NCI-H748 (cell line): ENCODE measurements around the gene SYNGR1.
"Not testable (repeated sequence)": the region's sequence is repeated elsewhere in the genome, so short reads cannot be mapped to it uniquely, and the experiment has no call there.

Experiments used
- DNase-seq: peaks from one replicate; lab custom pipeline; 2025; ENCODE audit not compliant: unreplicated experiment; lab: John Stamatoyannopoulos, UW

Gene SYNGR1

DNA sequence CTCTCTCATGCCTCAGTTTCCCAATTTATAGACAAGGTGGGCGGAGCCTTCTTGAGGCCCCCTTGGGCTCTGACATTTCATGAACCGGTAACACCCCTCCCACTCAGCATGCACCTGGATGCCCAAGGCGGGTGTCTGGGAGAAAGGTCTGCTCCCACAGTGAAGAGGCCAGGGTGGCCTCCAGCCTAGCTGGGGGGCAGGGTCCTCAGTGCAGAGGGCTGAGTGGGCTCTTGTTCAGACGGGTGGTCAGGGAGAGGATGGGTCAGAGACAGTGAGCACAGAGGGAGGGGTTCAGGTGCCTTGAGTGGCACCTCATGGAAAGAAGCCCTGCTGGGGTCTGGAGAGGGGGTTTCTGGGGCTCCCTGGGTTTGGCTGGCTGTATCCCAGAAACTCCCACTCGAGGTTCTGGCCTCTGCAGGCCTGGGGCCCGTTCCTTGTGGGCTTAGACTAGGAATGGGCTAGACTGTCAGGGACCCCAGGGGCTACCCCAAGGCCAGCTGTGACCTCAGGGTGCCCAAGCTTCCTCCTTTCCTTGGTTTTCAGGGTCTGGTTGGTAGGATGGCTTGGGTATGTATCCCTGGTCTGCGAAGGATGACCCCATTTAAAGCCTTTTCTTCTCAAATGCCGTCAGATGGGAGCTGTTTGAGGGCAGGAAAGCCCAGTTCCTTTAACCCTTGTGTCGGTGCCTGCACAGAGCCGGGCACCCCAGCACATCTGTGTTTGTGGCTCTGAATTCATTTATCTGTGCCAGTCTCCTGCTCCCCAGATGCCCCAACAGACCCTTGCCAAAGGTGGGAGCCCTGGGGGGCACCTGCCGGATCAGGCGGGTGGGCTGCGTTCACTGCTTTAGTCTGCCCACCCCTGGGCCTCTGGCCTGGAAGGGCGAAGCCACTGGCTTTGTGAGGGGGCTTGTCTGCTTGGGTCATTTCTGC lies 1.2 kb downstream of the SYNGR1 start:
- no peak for DNase-seq

DNA sequence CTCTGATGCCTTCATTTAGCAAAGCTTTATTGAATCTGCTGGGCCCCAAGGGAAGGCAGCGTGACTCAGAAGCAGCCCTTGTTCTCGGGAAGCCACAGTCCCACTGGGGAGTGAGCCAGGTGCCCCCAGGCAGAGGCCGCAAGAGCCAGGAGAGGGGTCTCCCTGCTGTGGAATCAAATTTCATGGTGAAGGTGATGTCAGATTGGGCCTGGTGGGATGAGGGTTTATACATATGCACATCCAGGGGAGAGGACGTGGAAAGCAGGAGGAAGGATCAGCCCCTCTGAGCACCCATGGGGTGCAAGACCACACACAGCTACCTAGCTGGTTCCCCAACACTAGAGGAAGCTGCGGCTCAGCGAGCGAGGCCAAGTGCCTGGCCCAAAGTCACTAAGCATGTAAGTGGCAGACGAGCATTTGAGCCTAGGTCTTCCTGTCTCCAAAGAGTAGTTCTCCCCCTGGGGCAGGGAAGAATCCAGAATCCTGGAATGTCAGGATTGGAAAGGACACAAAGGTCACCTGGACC lies 2.0 kb downstream of the SYNGR1 start:
- no peak for DNase-seq

DNA sequence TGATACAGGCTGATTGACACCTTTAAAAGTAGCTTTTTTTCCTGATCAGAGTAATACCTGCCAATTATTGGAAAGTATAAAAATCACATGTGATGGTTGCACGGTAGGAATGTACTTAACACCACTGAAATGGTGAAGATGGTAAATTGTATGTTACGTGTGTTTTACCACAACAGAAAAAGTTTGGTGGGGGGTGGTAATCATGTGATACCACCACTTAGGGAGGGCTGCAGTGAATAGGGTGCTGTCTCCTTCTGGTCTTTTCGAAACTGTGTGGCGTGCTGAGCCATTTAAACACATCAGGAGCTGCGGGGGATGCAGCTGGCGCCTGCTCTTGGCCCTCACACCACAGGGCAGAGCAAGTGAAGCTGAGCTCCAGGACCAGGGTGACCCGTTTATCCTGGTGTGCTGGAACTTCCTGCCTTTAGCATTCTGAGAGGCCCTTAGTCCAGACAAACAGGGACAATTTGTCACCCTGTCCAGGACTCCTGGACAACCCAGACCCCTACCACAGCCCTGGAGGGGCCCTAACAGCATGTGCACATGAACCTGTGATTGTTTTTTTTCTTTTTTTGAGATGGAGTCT lies 2.6 kb downstream of the SYNGR1 start:
- no peak for DNase-seq

DNA sequence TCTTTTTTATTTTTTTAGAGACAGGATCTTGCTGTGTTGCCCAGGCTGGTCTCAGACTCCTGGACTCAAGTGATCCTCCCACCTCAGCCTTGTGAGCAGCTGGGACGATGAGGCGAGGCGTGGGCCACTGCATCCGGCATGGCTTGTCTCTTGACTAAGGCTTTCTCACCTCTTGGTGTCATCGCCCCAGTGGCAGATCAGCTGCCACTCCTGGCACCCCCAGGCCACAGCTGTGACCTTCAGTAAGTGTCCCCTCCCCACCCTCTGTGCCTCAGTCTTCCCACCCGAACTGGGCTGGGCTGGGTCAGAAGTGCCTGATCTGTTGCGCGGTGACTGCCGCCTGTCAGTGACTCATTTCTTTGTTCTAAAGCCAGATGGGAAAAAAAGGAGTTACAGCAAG lies 3.6 kb downstream of the SYNGR1 start:
- DNase-seq, result no peak

DNA sequence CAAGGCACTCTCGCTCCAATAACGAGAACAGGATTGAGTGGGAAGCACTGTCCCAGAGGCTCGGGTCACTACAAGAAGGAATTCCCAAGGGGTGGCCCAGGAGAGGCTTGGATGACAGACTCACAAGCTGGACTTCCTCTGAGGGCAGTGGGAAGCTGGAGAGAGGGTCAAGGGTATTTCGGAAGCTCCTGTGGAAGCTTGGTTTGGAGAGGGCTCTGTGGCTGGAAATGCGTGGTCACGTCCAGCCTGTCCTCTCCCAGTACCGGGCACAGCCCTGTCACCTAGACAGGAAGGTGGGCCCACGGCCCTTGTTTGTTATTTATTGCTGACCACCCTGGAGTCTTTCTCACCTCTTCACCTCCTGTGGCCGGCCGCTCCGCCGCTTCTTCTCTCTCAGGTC lies 5.3 kb downstream of the SYNGR1 start:
- DNase-seq, result no peak

DNA sequence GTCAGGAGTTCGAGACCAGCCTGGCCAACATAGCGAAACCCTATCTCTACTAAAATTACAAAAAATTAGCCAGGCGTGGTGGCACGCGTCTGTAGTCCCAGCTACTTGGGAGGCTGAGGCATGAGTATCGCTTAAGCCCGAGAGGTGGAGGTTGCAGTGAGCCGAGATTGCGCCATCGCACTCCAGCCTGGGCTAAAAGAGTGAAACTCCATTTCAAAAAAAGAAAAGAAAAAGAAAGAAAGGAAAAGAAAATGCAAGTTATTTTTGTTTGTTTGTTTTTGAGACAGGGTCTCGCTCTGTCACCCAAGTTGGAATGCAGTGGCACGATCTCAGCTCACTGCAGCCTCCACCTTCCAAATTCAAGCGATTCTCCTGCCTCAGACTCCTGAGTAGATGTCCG lies 6.0 kb downstream of the SYNGR1 start:
- not testable (repeated sequence) for DNase-seq

DNA sequence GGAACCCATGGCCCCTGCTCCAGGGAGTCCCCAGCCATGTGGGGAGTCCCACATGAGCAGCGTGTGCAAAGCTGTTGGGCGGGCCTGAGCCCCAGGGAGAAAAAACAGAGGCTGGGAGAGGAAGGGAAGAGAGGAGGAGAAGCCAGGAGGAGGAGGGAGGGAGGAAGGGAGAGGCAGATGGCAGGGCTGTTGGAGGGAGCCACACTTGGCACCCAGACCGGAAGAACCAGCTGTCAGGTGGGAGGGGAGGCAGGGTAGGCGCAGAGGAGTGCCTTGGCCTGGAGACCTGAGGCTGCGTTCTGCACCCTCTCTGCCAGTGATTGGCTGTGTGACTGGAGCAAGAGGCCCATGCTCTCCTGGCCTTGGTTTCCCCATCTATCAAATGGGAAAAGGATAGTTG lies 6.7 kb downstream of the SYNGR1 start:
- DNase-seq, result no peak

DNA sequence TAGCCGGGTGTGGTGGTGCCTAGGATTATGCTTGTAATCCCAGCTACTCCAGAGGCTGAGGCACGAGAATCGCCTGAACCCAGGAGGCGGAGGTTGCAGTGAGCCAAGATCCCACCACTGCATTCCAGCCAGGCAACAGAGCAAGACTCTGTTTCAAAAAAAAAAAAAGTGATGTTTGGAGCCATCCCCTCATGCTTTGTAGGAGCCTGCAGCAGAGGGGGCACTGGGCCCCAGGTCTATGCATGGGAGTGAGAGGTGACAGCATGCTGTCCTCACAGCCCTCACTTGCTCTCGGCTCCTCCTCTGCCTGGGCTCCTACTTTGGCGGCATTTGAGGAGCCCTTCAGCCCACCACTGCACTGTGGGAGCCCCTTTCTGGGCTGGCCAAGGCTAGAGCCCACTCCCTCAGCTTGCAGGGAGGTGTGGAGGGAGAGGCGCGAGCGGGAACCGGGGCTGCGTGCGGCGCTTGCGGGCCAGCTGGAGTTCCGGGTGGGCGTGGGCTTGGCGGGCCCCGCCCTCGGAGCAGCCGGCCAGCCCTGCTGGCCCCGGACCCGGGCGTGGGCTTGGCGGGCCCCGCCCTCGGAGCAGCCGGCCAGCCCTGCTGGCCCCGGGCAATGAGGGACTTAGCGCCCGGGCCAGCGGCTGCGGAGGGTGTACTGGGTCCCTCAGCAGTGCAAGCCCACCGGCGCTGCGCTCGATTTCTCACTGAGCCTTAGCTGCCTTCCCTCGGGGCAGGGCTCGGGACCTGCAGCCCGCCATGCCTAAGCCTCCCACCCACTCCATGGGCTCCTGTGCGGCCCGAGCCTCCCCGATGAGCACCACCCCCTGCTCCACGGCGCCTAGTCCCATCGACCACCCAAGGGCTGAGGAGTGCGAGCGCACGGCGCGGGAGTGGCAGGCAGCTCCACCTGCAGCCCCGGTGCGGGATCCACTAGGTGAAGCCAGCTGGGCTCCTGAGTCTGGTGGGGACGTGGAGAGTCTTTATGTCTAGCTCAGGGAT lies 7.6 kb downstream of the SYNGR1 start:
- DNase-seq, result not testable (repeated sequence)

DNA sequence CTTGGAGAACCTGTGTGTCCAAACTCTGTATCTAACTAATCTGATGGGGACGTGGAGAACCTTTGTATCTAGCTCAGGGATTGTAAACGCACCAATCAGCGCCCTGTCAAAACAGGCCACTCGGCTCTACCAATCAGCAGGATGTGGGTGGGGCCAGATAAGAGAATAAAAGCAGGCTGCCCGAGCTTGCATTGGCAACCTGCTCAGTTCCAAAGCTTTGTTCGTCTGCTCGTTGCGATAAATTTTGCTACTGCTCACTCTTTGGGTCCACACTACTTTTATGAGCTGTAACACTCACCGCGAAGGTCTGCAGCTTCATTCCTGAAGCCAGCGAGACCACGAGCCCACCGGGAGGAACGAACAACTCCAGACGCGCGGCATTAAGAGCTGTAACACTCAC lies 8.4 kb downstream of the SYNGR1 start:
- not testable (repeated sequence) for DNase-seq

DNA sequence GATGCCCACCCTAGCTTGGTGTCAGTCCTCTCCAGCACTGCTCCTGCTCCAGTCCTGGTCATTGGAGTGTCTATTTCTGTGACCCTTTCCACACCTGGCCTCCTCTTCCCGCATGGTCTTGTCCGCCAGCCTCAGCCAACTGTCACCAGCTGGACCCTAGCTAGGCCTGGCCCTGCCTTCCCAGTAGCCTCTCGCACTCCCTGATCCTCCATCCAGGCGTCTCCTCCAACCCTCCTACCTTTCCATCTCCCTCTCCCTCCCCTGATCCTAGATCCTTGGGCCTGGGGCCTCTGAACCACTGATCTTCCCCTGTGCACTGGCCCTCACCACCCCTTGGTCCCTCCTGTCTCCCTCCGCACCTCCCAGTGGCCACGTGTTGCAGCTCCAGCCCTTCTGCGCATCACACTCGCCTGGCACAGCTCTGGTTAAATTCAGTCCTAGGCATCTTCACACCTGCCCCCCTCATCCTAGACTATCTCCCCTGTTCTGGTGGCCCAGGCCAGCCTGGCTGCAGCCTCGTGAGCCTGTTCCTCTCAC lies 9.9 kb downstream of the SYNGR1 start:
- DNase-seq, result no peak

DNA sequence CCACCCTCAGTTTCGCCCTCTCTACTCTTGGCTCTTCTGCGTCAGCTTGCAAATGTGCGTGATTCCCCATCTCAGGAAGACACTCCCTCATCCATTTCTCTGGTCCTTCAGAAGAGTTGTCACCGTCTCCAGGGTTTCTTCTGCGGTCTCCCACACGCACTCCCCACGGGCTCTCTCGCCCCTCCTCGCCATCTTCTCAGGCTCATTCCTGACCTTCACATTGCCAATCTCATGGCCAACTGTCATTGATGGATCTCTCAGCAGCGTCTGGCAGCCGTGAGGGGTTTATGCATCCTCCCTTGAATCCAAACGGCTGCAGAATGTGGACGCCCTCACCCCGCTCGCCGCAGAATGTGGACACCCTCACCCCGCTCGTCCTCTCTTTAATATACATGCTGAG lies 10.5 kb downstream of the SYNGR1 start:
- DNase-seq, result no peak

DNA sequence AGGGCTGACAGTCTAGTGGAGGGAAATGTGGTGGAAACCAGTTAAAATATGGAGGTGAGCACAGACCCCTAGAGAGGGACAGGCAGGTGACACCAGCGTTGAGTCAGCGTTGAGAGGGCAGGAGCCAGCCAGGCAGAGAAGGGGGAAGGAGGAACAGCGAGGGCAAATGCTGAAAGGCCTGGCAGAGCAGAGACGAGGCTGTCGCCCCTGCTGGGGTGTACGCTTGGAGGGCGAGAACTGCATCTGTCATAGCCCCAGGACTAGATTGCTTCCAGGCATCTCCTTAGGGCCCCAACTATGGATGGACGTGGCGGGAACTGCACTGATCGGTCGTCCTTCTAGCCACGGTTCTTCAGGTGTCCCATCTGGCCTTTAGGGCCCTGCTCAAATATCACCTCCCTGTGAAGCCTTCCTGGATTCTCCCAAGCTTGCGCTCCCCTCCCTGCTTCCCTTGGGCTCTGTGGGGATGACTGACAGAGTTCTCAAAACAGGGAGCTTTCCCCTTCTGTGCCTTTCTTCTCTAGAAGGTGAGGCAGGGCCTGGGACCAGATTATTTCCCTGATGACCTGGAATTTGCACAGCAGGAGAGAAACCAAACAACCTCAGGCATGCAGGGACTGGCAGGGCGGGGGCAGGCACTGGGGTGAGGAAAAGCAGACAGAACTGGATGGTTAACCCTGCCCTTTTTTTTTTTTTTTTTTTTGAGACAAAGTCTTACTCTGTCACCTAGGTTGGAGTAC lies 11.1 kb downstream of the SYNGR1 start:
- no peak for DNase-seq

DNA sequence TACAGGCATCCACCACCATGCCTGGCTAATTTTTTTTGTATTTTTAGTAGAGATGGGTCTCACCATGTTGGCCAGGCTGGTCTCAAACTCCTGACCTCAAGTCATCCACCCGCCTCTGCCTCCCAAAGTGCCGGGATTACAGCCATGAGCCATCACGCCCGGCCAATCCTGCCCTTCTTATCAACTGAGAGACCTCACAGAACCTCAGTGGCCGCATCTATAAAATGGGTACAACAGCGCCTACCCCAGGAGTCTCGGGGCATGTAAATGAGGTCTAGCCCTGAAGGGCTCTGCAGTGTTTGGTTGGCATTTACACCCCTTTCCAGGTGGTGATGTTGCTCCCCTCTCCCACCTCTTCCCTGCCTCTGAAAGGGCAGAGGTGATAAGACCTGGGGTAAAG lies 11.7 kb downstream of the SYNGR1 start:
- no peak for DNase-seq

DNA sequence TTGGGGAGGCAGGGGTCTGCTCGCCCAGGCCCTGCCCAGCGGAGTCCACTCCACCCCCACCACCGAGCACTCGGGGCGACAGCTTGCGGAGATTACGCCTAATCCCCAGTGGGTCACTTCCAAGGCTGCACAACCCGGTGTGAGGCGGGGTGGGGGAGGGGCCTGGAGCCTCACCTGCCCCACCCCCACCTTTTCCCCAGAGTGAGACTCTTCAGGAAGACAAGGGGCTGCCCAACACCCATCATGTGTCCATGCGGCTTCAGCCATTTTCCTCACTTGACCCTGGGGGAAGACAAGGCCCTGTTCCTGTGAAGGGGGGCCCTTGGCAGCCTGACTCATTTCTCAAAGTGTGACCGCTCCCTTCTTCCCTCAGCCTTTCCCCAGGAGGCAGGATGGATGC lies 12.5 kb downstream of the SYNGR1 start:
- DNase-seq, result no peak

DNA sequence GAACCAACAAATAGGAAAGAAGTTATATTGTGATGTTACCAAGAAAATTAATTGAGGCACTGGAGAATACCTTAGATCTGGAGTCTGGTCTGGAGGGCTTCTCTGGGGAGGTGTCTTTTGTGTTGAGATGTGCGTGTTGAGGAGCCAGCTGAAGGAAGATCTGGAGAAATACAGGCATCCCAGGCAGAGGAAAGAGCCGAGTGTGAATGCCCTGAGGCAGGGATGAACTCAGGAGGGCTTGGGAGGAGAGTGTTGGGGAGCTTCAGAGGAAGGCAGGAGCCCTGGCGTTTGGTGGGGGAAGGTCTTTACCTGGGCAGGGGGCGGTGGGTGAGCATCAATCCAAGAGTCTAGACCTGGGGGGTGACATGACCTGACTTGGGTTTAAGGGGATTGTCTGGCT lies 13.1 kb downstream of the SYNGR1 start:
- no peak for DNase-seq

DNA sequence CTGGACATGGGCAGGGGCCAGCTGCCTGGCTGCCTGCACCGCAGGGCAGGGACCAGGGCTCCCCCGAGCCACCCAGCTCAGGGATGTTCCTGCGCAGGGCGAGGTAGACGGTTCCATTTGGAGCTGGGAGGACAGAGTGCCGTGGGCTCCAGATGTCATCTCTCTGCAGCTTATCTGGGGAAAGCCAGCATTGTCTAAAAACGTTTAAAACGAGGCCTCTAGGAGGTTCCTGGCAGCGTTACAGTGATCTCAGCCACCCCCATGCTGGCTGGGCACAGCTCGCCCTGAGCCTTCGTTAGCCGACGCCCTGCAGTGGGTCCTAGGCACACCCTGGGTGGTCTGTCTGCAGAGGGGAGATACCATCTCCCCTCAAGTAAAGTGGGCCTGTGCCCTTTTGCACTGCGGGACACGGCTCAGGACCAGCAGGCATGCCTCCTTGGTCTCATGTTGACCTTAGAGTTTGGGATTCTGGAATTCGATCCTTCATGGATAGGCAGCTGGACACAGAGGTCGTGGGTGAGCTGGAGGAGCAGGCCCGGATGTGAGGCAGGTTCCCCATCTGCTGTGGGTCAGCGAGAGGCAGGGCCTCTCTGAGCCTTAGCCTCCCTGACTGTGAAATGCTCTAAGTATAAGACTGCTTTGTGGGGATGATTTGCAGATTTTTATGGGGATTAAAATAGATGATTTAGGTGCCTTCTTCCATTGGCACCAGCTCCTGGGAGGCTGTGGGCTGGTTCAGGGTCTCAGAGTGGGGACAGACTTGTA lies 14.1 kb downstream of the SYNGR1 start:
- no peak for DNase-seq

DNA sequence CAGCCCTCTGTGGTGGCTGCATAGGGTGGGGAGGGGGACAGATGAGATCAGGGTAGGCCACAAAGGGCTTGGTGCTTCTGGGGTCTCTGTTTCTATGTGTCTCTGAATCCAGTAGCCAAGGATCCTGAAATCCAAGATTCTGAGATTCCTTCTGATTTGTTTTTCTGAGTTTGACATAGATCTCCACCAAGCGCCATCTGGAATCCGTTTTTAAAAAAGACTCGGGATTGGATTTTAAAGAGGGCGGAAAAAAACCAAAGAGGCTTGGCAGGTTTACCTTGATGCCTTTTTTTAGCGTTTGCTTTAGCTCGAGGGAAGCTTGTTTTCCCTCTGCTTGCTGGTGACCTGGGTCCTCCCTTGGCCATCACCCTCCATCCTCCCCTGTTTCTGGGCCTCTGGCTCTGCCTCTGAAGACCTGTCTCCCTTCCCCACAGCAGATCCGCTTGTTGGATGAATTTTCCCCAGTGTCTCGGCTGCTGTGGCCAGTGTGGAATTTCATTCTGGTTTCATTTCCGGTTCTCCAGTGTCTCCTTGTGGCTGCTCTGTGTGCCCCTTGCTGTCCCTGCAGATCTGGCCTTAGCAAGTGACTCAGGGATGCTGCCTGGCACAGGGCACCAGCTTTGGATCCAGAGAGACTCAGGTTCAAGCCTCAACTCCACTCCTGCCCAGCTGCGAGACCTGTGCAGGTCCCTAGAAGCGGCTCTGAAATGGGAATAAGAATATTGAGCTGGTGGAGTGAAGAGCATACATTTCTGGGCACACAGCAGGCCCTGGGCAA lies 15.1 kb downstream of the SYNGR1 start:
- DNase-seq, result no peak

DNA sequence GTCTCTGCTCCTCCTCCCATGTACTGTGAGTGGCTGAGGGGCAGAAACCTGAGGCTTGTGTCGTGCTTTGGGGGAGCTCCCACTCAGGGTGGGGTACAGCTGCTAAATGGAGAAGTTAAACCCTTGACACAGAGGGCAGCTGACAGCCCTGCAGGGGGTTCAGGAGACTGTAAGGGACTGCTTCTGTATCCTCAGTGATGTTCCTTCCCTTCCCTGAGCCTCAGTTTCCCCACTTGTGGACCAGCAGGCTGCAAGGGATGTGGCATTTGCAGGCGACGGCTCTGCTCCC lies 15.6 kb downstream of the SYNGR1 start:
- DNase-seq, result no peak

DNA sequence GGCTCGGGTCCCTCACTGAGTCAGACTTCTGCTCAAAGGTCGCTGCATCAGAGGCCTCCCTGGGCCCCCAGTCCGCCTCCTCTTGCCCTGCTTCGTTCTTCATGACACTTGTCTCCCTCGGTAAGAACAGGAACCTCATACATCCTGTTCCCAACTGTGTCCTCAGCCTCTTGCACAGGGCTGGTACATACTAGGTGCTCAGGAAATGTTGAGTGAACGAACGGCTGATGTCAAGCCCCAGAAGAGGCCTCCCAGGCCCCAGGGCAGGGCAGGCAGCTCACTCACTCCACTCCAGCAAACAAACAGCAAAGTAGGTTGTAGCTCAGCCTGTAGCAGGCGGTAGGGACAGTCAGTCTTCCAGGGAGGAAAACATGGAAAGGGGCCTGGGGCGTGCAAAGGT lies 17.2 kb downstream of the SYNGR1 start:
- DNase-seq, result no peak
